ENCODE data around the gene MRPL54.
"Not testable (repeated sequence)": the region's sequence is repeated elsewhere in the genome, so short reads cannot be mapped to it uniquely, and the experiment has no call there.

MRPL54 gene

GRCh38 chr19:3762130-3762473 lies 380 bp upstream of the MRPL54 start:
- Mint-ChIP-seq H3K27ac (peak overlapping the region; percentile 99 to 100 (median 100)), H3K9me3 (no peaks in the 10 kb centered on the region), H3K27me3 (ENCODE audit: low read depth) (peaks cover 5% of the 10 kb centered on the region), H3K36me3 (ENCODE audit: low read depth) (peaks cover 8% of the 10 kb centered on the region), H3K4me1 (peaks cover 21% of the 10 kb centered on the region), H3K4me3 (peak overlapping the region; percentile 98 to 99 (median 99))
- no peak for TF ChIP-seq CTCF (IDR thresholded peaks at IDR 0.05; ENCODE audit: unreplicated experiment in 3 of 3)

GRCh38 chr19:3765121-3765520 lies 2.6 kb downstream of the MRPL54 start:
- Mint-ChIP-seq H3K4me1 (peaks cover 21% of the 10 kb centered on the region), H3K27me3 (ENCODE audit: low read depth) (peaks cover 5% of the 10 kb centered on the region), H3K36me3 (ENCODE audit: low read depth) (peaks cover 9% of the 10 kb centered on the region), H3K27ac (no peak overlapping the region), H3K9me3 (no peaks in the 10 kb centered on the region), H3K4me3 (no peak overlapping the region)
- no peak for TF ChIP-seq CTCF (IDR thresholded peaks at IDR 0.05; ENCODE audit: unreplicated experiment in 3 of 3)

- H3K27me3 Mint-ChIP-seq (ENCODE audit: low read depth); H3K36me3 Mint-ChIP-seq (ENCODE audit: low read depth); H3K27ac Mint-ChIP-seq; H3K9me3 Mint-ChIP-seq; H3K4me3 Mint-ChIP-seq: not testable (repeated sequence)
- H3K4me1 Mint-ChIP-seq, result peaks cover 21% of the 10 kb centered on the region
Observed at GRCh38 chr19:3765757-3766156, 3.3 kb downstream of the MRPL54 start.

GRCh38 chr19:3766520-3766919 lies 4.0 kb downstream of the MRPL54 start:
- H3K27me3 Mint-ChIP-seq (ENCODE audit: low read depth), result peaks cover 5% of the 10 kb centered on the region
- H3K4me1 Mint-ChIP-seq, result peaks cover 21% of the 10 kb centered on the region
- no peak overlapping the region for H3K27ac Mint-ChIP-seq
- peaks cover 9% of the 10 kb centered on the region for H3K36me3 Mint-ChIP-seq (ENCODE audit: low read depth)
- no peak for TF ChIP-seq CTCF (IDR thresholded peaks at IDR 0.05; ENCODE audit: unreplicated experiment in 3 of 3)
- H3K4me3 Mint-ChIP-seq, result no peak overlapping the region
- H3K9me3 Mint-ChIP-seq, result no peaks in the 10 kb centered on the region

GRCh38 chr19:3767050-3767449 lies 4.6 kb downstream of the MRPL54 start:
- Mint-ChIP-seq H3K27me3 (ENCODE audit: low read depth) (peaks cover 5% of the 10 kb centered on the region), H3K4me3 (no peak overlapping the region), H3K36me3 (ENCODE audit: low read depth) (peaks cover 9% of the 10 kb centered on the region), H3K4me1 (peaks cover 16% of the 10 kb centered on the region), H3K27ac (no peak overlapping the region), H3K9me3 (no peaks in the 10 kb centered on the region)
- TF ChIP-seq CTCF (IDR thresholded peaks at IDR 0.05; ENCODE audit: unreplicated experiment in 3 of 3), result no peak

GRCh38 chr19:3768015-3768747 lies 5.7 kb downstream of the MRPL54 start:
- Mint-ChIP-seq H3K4me3 (no peak overlapping the region), H3K27me3 (ENCODE audit: low read depth) (peaks cover 5% of the 10 kb centered on the region), H3K36me3 (ENCODE audit: low read depth) (peaks cover 9% of the 10 kb centered on the region), H3K9me3 (no peaks in the 10 kb centered on the region), H3K27ac (no peak overlapping the region), H3K4me1 (peaks cover 10% of the 10 kb centered on the region)
- TF ChIP-seq CTCF (IDR thresholded peaks at IDR 0.05; ENCODE audit: unreplicated experiment in 3 of 3), result no peak

All from nephron (organoid).